HG02938 (cell line): ENCODE data around the gene GLIPR2.

Source experiments
- ATAC-seq: cut with Tn5 transposase; IDR thresholded peaks from one replicate; pipeline ENCODE4 v1.9.1; 2021; ENCODE audit warnings: mild to moderate bottlenecking, moderate library complexity; ENCODE audit not compliant: unreplicated experiment

GLIPR2 gene

GRCh38 chr9:36191290-36191645 is 54.7 kb downstream of the GLIPR2 start:
- no peak for ATAC-seq

GRCh38 chr9:36191686-36192085 is 55.2 kb downstream of the GLIPR2 start:
- ATAC-seq = no peak

- no peak for ATAC-seq
Measured at GRCh38 chr9:36192196-36192595, 55.7 kb downstream of the GLIPR2 start.

- no peak for ATAC-seq
Measured at GRCh38 chr9:36193023-36193422, 56.5 kb downstream of the GLIPR2 start.

GRCh38 chr9:36194326-36195000 is 57.9 kb downstream of the GLIPR2 start:
- ATAC-seq = no peak

- ATAC-seq = no peak
Measured at GRCh38 chr9:36204906-36205547, 68.5 kb downstream of the GLIPR2 start.

- no peak for ATAC-seq
Measured at GRCh38 chr9:36207016-36207415, 70.5 kb downstream of the GLIPR2 start.

- ATAC-seq = no peak
Measured at GRCh38 chr9:36207546-36208012, 71.0 kb downstream of the GLIPR2 start.

GRCh38 chr9:36208521-36209253 is 72.2 kb downstream of the GLIPR2 start:
- ATAC-seq = no peak

GRCh38 chr9:36210722-36211121 is 74.2 kb downstream of the GLIPR2 start:
- ATAC-seq = no peak

GRCh38 chr9:36211510-36211909 is 75.0 kb downstream of the GLIPR2 start:
- ATAC-seq = no peak

- ATAC-seq = no peak
Measured at GRCh38 chr9:36213387-36213786, 76.9 kb downstream of the GLIPR2 start.
